Neural progenitor cell (in vitro differentiated cells): Measurements from ENCODE around the gene DMBX1. TPM values are rescaled to one million over a fixed set of nuclear protein-coding genes. Genes with fewer than 3 reads are reported as not detected.
A peak's percentile ranks its signal among the peaks of the same experiment; 100 is the strongest.

ENCODE experiments used
- DNase-seq: peaks from one replicate; pipeline ENCODE4 v3.0.0-alpha.2; 2016; ENCODE audit warnings: low spot score
- H2AFZ ChIP-seq: fragments of 200-600 bp; sonication (generic); replicated peaks from 2 replicates; pipeline ENCODE4 v1.6.1; 2016; ENCODE audit warnings: antibody characterized with exemption
- H3F3A ChIP-seq: fragments of 200-600 bp; sonication (generic); 2 replicates; pipeline ENCODE4 v1.6.1; 2016; ENCODE audit warnings: antibody characterized with exemption, low read depth
- H3K27ac ChIP-seq: fragments of 200-600 bp; sonication (generic); 2 replicates; pipeline ENCODE4 v1.5.1; 2016; ENCODE audit warnings: mild to moderate bottlenecking
- H3K27me3 ChIP-seq: fragments of 200-600 bp; sonication (generic); 2 replicates; pipeline ENCODE4 v1.6.1; 2016; ENCODE audit warnings: mild to moderate bottlenecking, moderate library complexity
- H3K36me3 ChIP-seq: fragments of 200-600 bp; sonication (generic); 2 replicates; pipeline ENCODE4 v1.5.1; 2016
- H3K4me1 ChIP-seq: fragments of 200-600 bp; sonication (generic); 2 replicates; pipeline ENCODE4 v1.6.1; 2016; ENCODE audit warnings: mixed run types
- H3K4me2 ChIP-seq: fragments of 200-600 bp; sonication (generic); 2 replicates; pipeline ENCODE4 v1.6.1; 2016
- H3K4me3 ChIP-seq: fragments of 200-600 bp; sonication (generic); 2 replicates; pipeline ENCODE4 v1.5.1; 2016
- H3K79me2 ChIP-seq: fragments of 200-600 bp; sonication (generic); 2 replicates; pipeline ENCODE4 v1.6.1; 2016; ENCODE audit warnings: low read depth
- H3K9ac ChIP-seq: fragments of 200-600 bp; sonication (generic); 2 replicates; pipeline ENCODE4 v1.6.1; 2016
- H3K9me3 ChIP-seq: fragments of 200-600 bp; sonication (generic); 2 replicates; pipeline ENCODE4 v1.5.1; 2016; ENCODE audit warnings: low read depth
- H4K20me1 ChIP-seq: fragments of 200-600 bp; sonication (generic); 2 replicates; pipeline ENCODE4 v1.6.1; 2016; ENCODE audit warnings: low read depth
- H3K27ac Mint-ChIP-seq: 3 replicates; pipeline ENCODE4 v1.8.0; 2021; ENCODE audit warnings: mixed read lengths
- H3K27me3 Mint-ChIP-seq: 2 replicates; pipeline ENCODE4 v1.8.0; 2022; ENCODE audit warnings: low read depth, mild to moderate bottlenecking, inconsistent platforms, moderate library complexity, mixed read lengths; ENCODE audit not compliant: insufficient read depth
- H3K36me3 Mint-ChIP-seq: 3 replicates; pipeline ENCODE4 v1.8.0; 2021; ENCODE audit warnings: mixed read lengths
- H3K4me1 Mint-ChIP-seq: 3 replicates; pipeline ENCODE4 v1.8.0; 2021; ENCODE audit warnings: mixed read lengths
- H3K4me3 Mint-ChIP-seq: 3 replicates; pipeline ENCODE4 v1.8.0; 2021; ENCODE audit warnings: mild to moderate bottlenecking, moderate library complexity, mixed read lengths
- H3K9me3 Mint-ChIP-seq: 3 replicates; pipeline ENCODE4 v1.8.0; 2020; ENCODE audit warnings: mixed read lengths
- CTCF ChIP-seq: fragments of 200-600 bp; sonication (generic); IDR thresholded peaks from 2 replicates; pipeline ENCODE4 v1.5.1; 2017; ENCODE audit warnings: antibody characterized with exemption, mild to moderate bottlenecking
- EZH2 ChIP-seq: fragments of 200-600 bp; sonication (generic); IDR thresholded peaks from 2 replicates; pipeline ENCODE4 v1.6.1; 2017; ENCODE audit warnings: antibody characterized with exemption, mild to moderate bottlenecking, moderate library complexity
- EZH2phosphoT487 ChIP-seq: fragments of 200-600 bp; sonication (generic); IDR thresholded peaks from 2 replicates; pipeline ENCODE4 v1.6.1; 2017; ENCODE audit warnings: antibody characterized with exemption
- total RNA-seq: library from RNA; depleted of rRNA; stranded (reverse); fragments of >200 nt; gene quantifications from 2 replicates; pipeline ENCODE4 v1.2.3, GENCODE V29; 2015; ENCODE audit warnings: low replicate concordance

Gene DMBX1
- total RNA-seq, 1 donor from 2014 or later, result 0.06 TPM

DNA sequence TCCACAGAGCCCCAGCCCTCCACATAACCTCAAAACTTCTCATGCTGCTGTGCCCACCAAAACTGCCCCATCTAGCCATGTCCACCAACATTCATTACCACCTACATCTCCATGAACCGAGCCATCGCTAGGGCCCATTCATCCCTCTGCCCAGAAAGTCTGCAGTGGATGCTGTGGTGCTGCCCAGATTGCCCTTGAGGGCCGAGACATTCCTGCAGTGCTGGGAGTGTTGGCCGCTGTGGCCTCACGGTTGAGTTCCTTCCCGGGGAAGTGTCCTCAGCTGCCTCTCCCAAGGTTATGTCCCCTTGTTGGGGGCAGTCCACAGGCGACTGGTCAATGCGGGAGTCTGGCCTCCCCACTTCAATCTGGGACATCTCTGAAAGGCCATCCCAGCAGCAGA lies 30.3 kb upstream of the DMBX1 start:
- Histone ChIP-seq H3K9ac (no peak overlapping the region), H2AFZ (no peak overlapping the region), H3K9me3 (no peaks in the 10 kb centered on the region), H3K27ac (no peak overlapping the region), H3K36me3 (no peaks in the 10 kb centered on the region), H3K4me2 (no peak overlapping the region), H3K27me3 (peaks cover 100% of the 10 kb centered on the region), H3K4me3 (no peak overlapping the region), H3K79me2 (no peaks in the 10 kb centered on the region), H3K4me1 (peaks cover 33% of the 10 kb centered on the region), H3F3A (peaks cover 27% of the 10 kb centered on the region), H4K20me1 (peaks cover 69% of the 10 kb centered on the region)
- no peak overlapping the region for H3K4me3 Mint-ChIP-seq
- H3K27ac Mint-ChIP-seq, result peak overlapping the region; percentile 6
- H3K36me3 Mint-ChIP-seq, result no peaks in the 10 kb centered on the region
- H3K4me1 Mint-ChIP-seq, result peaks cover 36% of the 10 kb centered on the region
- H3K9me3 Mint-ChIP-seq, result no peaks in the 10 kb centered on the region
- TF ChIP-seq EZH2phosphoT487 (no peak), CTCF (no peak), EZH2 (no peak)
- peaks cover 38% of the 10 kb centered on the region for H3K27me3 Mint-ChIP-seq
- no peak for DNase-seq

GRCh38 chr1:46461017-46461808 lies 28.4 kb upstream of the DMBX1 start:
- peaks cover 37% of the 10 kb centered on the region for H3K27me3 Mint-ChIP-seq
- DNase-seq, result peak; percentile 52
- peaks cover 100% of the 10 kb centered on the region for H3K27me3 ChIP-seq

GRCh38 chr1:46461809-46462448 lies 27.7 kb upstream of the DMBX1 start:
- Histone ChIP-seq H3K4me1 (peaks cover 51% of the 10 kb centered on the region), H3K27me3 (peaks cover 100% of the 10 kb centered on the region), H2AFZ (no peak overlapping the region), H4K20me1 (peaks cover 89% of the 10 kb centered on the region), H3K36me3 (no peaks in the 10 kb centered on the region), H3K79me2 (no peaks in the 10 kb centered on the region), H3K4me3 (no peak overlapping the region), H3K4me2 (no peak overlapping the region), H3K27ac (no peak overlapping the region), H3K9me3 (no peaks in the 10 kb centered on the region), H3K9ac (no peak overlapping the region), H3F3A (peaks cover 49% of the 10 kb centered on the region)
- Mint-ChIP-seq H3K27me3 (peaks cover 37% of the 10 kb centered on the region), H3K4me1 (peaks cover 56% of the 10 kb centered on the region), H3K4me3 (no peak overlapping the region), H3K36me3 (no peaks in the 10 kb centered on the region), H3K27ac (peak overlapping the region; percentile 43), H3K9me3 (no peaks in the 10 kb centered on the region)
- TF ChIP-seq EZH2, result no peak
- peak; percentile 38 for TF ChIP-seq EZH2phosphoT487
- DNase-seq, result peak; percentile 41

More at GRCh38 chr1:46461017-46461808, 28.4 kb upstream of the DMBX1 start:
- Histone ChIP-seq H3K36me3 (no peaks in the 10 kb centered on the region), H3K9ac (no peak overlapping the region), H3K4me3 (no peak overlapping the region), H3F3A (peaks cover 46% of the 10 kb centered on the region), H3K4me2 (peak overlapping the region; percentile 8), H3K9me3 (no peaks in the 10 kb centered on the region), H3K4me1 (peaks cover 49% of the 10 kb centered on the region), H2AFZ (no peak overlapping the region), H3K27ac (no peak overlapping the region), H4K20me1 (peaks cover 88% of the 10 kb centered on the region), H3K79me2 (no peaks in the 10 kb centered on the region)
- no peak for TF ChIP-seq EZH2phosphoT487
- no peak for TF ChIP-seq EZH2
- TF ChIP-seq CTCF, result no peak
- no peaks in the 10 kb centered on the region for H3K36me3 Mint-ChIP-seq
- peaks cover 54% of the 10 kb centered on the region for H3K4me1 Mint-ChIP-seq
- H3K27ac Mint-ChIP-seq, result no peak overlapping the region
- H3K4me3 Mint-ChIP-seq, result peak overlapping the region; percentile 52
- no peaks in the 10 kb centered on the region for H3K9me3 Mint-ChIP-seq
